Endothelial cell of hepatic sinusoid (primary cell): ENCODE results near the gene TVP23B.
"Not testable (repeated sequence)": the region's sequence is repeated elsewhere in the genome, so short reads cannot be mapped to it uniquely, and the experiment has no call there.

ENCODE experiments used
- in situ Hi-C: cut with HindIII; loops from 2 replicates; pipeline ENCODE4 v1.10.0; 2017; ENCODE audit warnings: low sequenced_read_pairs

Gene TVP23B

GRCh38 chr17:18786890-18787289 lies 5.9 kb downstream of the TVP23B start:
- in situ Hi-C loops = not testable (repeated sequence)

- in situ Hi-C loops = not testable (repeated sequence)
These were observed 10.4 kb downstream of the TVP23B start for GRCh38 chr17:18791402-18791801.

GRCh38 chr17:18794841-18795240 lies 13.9 kb downstream of the TVP23B start:
- in situ Hi-C loops = not testable (repeated sequence)

- in situ Hi-C loops = not testable (repeated sequence)
These were observed 15.9 kb downstream of the TVP23B start for GRCh38 chr17:18796887-18797286.

GRCh38 chr17:18803458-18804245 lies 22.7 kb downstream of the TVP23B start:
- in situ Hi-C loops = not testable (repeated sequence)

GRCh38 chr17:18815924-18816323 lies 34.9 kb downstream of the TVP23B start:
- in situ Hi-C loops = not testable (repeated sequence)

GRCh38 chr17:18816489-18817371 lies 35.7 kb downstream of the TVP23B start:
- in situ Hi-C loops = not testable (repeated sequence)

GRCh38 chr17:18821430-18821829 lies 40.4 kb downstream of the TVP23B start:
- in situ Hi-C loops = not testable (repeated sequence)

GRCh38 chr17:18827613-18828012 lies 46.6 kb downstream of the TVP23B start:
- in situ Hi-C loops = not testable (repeated sequence)

- in situ Hi-C loops = no loop called here
These were observed 67.5 kb downstream of the TVP23B start for GRCh38 chr17:18848501-18848900.

- in situ Hi-C loops = no loop called here
These were observed 69.7 kb downstream of the TVP23B start for GRCh38 chr17:18850679-18851078.

- in situ Hi-C loops = no loop called here
These were observed 70.2 kb downstream of the TVP23B start for GRCh38 chr17:18851201-18851600.

GRCh38 chr17:18854956-18855355 lies 74.0 kb downstream of the TVP23B start:
- in situ Hi-C loops = no loop called here

GRCh38 chr17:18855831-18856569 lies 75.0 kb downstream of the TVP23B start:
- in situ Hi-C loops = no loop called here
